Activated T-cell treated with anti-CD3 and anti-CD28 coated beads, Interleukin-2, amount 50 U/mL, for 72 hours (primary cell): ENCODE results near the gene FBRS. TPM values are rescaled to one million over a fixed set of nuclear protein-coding genes. Genes with fewer than 3 reads are reported as not detected.

Experiments
- ATAC-seq, 2 donors: fragments of 150-1000 bp; cut with Tn5 transposase; replicated peaks in 1 of 2; 2 replicates each; pipeline ENCODE4 v1.10.0; 2021; ENCODE audit warnings: moderate library complexity in 2 of 2, mild to moderate bottlenecking in 1 of 2
- DNase-seq, 2 donors: peaks; one replicate each; pipeline ENCODE4 v3.0.0; 2021 to 2022; ENCODE audit warnings: mixed read lengths in 1 of 2
- H3K27ac Mint-ChIP-seq: one replicate; pipeline ENCODE4 v1.8.0; 2022; ENCODE audit warnings: mild to moderate bottlenecking, moderate library complexity, mixed read lengths
- H3K27me3 Mint-ChIP-seq: one replicate; pipeline ENCODE4 v1.8.0; 2022; ENCODE audit warnings: low read depth, mixed read lengths
- H3K36me3 Mint-ChIP-seq, 2 donors: one replicate each; pipeline ENCODE4 v1.8.0; 2022; ENCODE audit warnings: mixed read lengths in 2 of 2, mild to moderate bottlenecking in 1 of 2; ENCODE audit not compliant: insufficient read depth in 2 of 2
- H3K4me1 Mint-ChIP-seq: one replicate; pipeline ENCODE4 v1.8.0; 2022; ENCODE audit warnings: low read depth, mixed read lengths
- H3K4me3 Mint-ChIP-seq, 2 donors: one replicate each; pipeline ENCODE4 v1.8.0; 2022; ENCODE audit warnings: mild to moderate bottlenecking in 2 of 2, mixed read lengths in 2 of 2, moderate library complexity in 2 of 2
- H3K9me3 Mint-ChIP-seq, 2 donors: one replicate each; pipeline ENCODE4 v1.8.0; 2022; ENCODE audit warnings: mixed read lengths in 2 of 2
- total RNA-seq, 2 donors: library from RNA; stranded (reverse); gene quantifications; one replicate each; pipeline ENCODE4 v1.2.3, GENCODE V29; 2022

FBRS gene
- total RNA-seq, 2 donors from 2014 or later = 170 to 185 TPM

GRCh38 chr16:30663038-30663437 is 4.8 kb downstream of the FBRS start:
- DNase-seq = no peak
- H3K9me3 Mint-ChIP-seq = no peaks in the 10 kb centered on the region
- H3K4me1 Mint-ChIP-seq = peaks cover 37% of the 10 kb centered on the region
- ATAC-seq = no peak
- H3K27ac Mint-ChIP-seq = peak overlapping the region; percentile 92
- H3K27me3 Mint-ChIP-seq = no peaks in the 10 kb centered on the region
- peak overlapping the region; percentile 44 to 96 for H3K4me3 Mint-ChIP-seq
- peaks cover 32 to 50% of the 10 kb centered on the region in 2 donors for H3K36me3 Mint-ChIP-seq

GRCh38 chr16:30663820-30664219 is 5.6 kb downstream of the FBRS start:
- DNase-seq (no peak), ATAC-seq (no peak)
- Mint-ChIP-seq H3K4me1 (peaks cover 37% of the 10 kb centered on the region), H3K9me3 (no peaks in the 10 kb centered on the region), H3K36me3 (peaks cover 30 to 51% of the 10 kb centered on the region in 2 donors), H3K27me3 (no peaks in the 10 kb centered on the region), H3K4me3 (peak overlapping the region; percentile 15 to 96), H3K27ac (peak overlapping the region; percentile 92)

- Mint-ChIP-seq H3K4me1 (peaks cover 37% of the 10 kb centered on the region), H3K27ac (no peak overlapping the region), H3K36me3 (peaks cover 29 to 50% of the 10 kb centered on the region in 2 donors), H3K4me3 (no peak overlapping the region), H3K27me3 (no peaks in the 10 kb centered on the region), H3K9me3 (no peaks in the 10 kb centered on the region)
- ATAC-seq (no peak), DNase-seq (no peak)
Measured at GRCh38 chr16:30664616-30665109, 6.4 kb downstream of the FBRS start.

- no peak for ATAC-seq
- no peaks in the 10 kb centered on the region for H3K27me3 Mint-ChIP-seq
- peak overlapping the region in 1 of 2 donors; percentile 15 for H3K4me3 Mint-ChIP-seq
- no peak overlapping the region for H3K27ac Mint-ChIP-seq
- no peaks in the 10 kb centered on the region for H3K9me3 Mint-ChIP-seq
- peaks cover 29 to 50% of the 10 kb centered on the region in 2 donors for H3K36me3 Mint-ChIP-seq
- H3K4me1 Mint-ChIP-seq = peaks cover 37% of the 10 kb centered on the region
- DNase-seq = no peak
Measured at GRCh38 chr16:30665155-30665829, 7.1 kb downstream of the FBRS start.

GRCh38 chr16:30665830-30666190 is 7.6 kb downstream of the FBRS start:
- peaks cover 32% of the 10 kb centered on the region for H3K4me1 Mint-ChIP-seq
- H3K36me3 Mint-ChIP-seq = peaks cover 25 to 46% of the 10 kb centered on the region in 2 donors
- ATAC-seq (no peak), DNase-seq (no peak)
- no peaks in the 10 kb centered on the region for H3K27me3 Mint-ChIP-seq
- no peak overlapping the region for H3K4me3 Mint-ChIP-seq
- H3K27ac Mint-ChIP-seq = no peak overlapping the region
- H3K9me3 Mint-ChIP-seq = no peaks in the 10 kb centered on the region

GRCh38 chr16:30666681-30667080 is 8.4 kb downstream of the FBRS start:
- Mint-ChIP-seq H3K36me3 (peaks cover 20 to 40% of the 10 kb centered on the region in 2 donors), H3K27ac (no peak overlapping the region), H3K27me3 (no peaks in the 10 kb centered on the region), H3K9me3 (no peaks in the 10 kb centered on the region), H3K4me3 (no peak overlapping the region), H3K4me1 (peaks cover 23% of the 10 kb centered on the region)
- no peak for ATAC-seq
- no peak for DNase-seq

GRCh38 chr16:30667361-30667905 is 9.2 kb downstream of the FBRS start:
- ATAC-seq (no peak), DNase-seq (no peak)
- Mint-ChIP-seq H3K4me1 (peaks cover 16% of the 10 kb centered on the region), H3K36me3 (peaks cover 18 to 33% of the 10 kb centered on the region in 2 donors), H3K27ac (no peak overlapping the region), H3K4me3 (no peak overlapping the region), H3K27me3 (no peaks in the 10 kb centered on the region), H3K9me3 (no peaks in the 10 kb centered on the region)

GRCh38 chr16:30668393-30668792 is 10.2 kb downstream of the FBRS start:
- peak in 1 of 2 donors; percentile 9 for ATAC-seq
- Mint-ChIP-seq H3K4me3 (no peak overlapping the region), H3K4me1 (peaks cover 6% of the 10 kb centered on the region), H3K36me3 (peaks cover 13 to 25% of the 10 kb centered on the region in 2 donors), H3K27me3 (no peaks in the 10 kb centered on the region), H3K27ac (no peak overlapping the region), H3K9me3 (no peaks in the 10 kb centered on the region)
- no peak for DNase-seq

GRCh38 chr16:30669026-30669902 is 11.0 kb downstream of the FBRS start:
- no peaks in the 10 kb centered on the region for H3K9me3 Mint-ChIP-seq

GRCh38 chr16:30669903-30670824 is 11.9 kb downstream of the FBRS start:
- Mint-ChIP-seq H3K36me3 (peaks cover 8 to 16% of the 10 kb centered on the region in 2 donors), H3K27ac (no peak overlapping the region), H3K9me3 (no peaks in the 10 kb centered on the region), H3K27me3 (no peaks in the 10 kb centered on the region), H3K4me3 (no peak overlapping the region), H3K4me1 (no peaks in the 10 kb centered on the region)
- ATAC-seq (no peak), DNase-seq (no peak)

More at GRCh38 chr16:30669026-30669902, 11.0 kb downstream of the FBRS start:
- Mint-ChIP-seq H3K27ac (no peak overlapping the region), H3K4me1 (no peaks in the 10 kb centered on the region), H3K27me3 (no peaks in the 10 kb centered on the region), H3K4me3 (no peak overlapping the region), H3K36me3 (peaks cover 9 to 19% of the 10 kb centered on the region in 2 donors)
- DNase-seq (no peak), ATAC-seq (peak in 1 of 2 donors; percentile 13)

- Mint-ChIP-seq H3K4me3 (no peak overlapping the region), H3K27me3 (no peaks in the 10 kb centered on the region), H3K27ac (no peak overlapping the region), H3K4me1 (no peaks in the 10 kb centered on the region), H3K9me3 (no peaks in the 10 kb centered on the region), H3K36me3 (no peaks in the 10 kb centered on the region)
- ATAC-seq (no peak), DNase-seq (no peak)
Measured at GRCh38 chr16:30675143-30675542, 16.9 kb downstream of the FBRS start.

GRCh38 chr16:30677931-30678585 is 19.8 kb downstream of the FBRS start:
- ATAC-seq (no peak), DNase-seq (no peak)
- H3K4me1 Mint-ChIP-seq = no peaks in the 10 kb centered on the region
- H3K27ac Mint-ChIP-seq = no peak overlapping the region
- H3K4me3 Mint-ChIP-seq = no peak overlapping the region
- H3K9me3 Mint-ChIP-seq = no peaks in the 10 kb centered on the region
- no peaks in the 10 kb centered on the region for H3K27me3 Mint-ChIP-seq
- no peaks in the 10 kb centered on the region for H3K36me3 Mint-ChIP-seq
